ENCODE measurements around the gene CORO2B. TPM values are rescaled to one million over a fixed set of nuclear protein-coding genes. Genes with fewer than 3 reads are reported as not detected.

The CORO2B gene
- total and polyA plus RNA-seq, 4 donors, result 2.4 to 12.5 (median 4.3) TPM

- whole genome bisulfite sequencing, 2 donors, result 61 to 81% methylated on average over 4 of the region's 4 CpGs
- TF ChIP-seq CTCF (IDR thresholded peaks at IDR 0.05; ENCODE audit: control extremely low read depth, extremely low read depth), result no peak
Measured at GRCh38 chr15:68672251-68672650, 93.5 kb downstream of the CORO2B start.

DNA sequence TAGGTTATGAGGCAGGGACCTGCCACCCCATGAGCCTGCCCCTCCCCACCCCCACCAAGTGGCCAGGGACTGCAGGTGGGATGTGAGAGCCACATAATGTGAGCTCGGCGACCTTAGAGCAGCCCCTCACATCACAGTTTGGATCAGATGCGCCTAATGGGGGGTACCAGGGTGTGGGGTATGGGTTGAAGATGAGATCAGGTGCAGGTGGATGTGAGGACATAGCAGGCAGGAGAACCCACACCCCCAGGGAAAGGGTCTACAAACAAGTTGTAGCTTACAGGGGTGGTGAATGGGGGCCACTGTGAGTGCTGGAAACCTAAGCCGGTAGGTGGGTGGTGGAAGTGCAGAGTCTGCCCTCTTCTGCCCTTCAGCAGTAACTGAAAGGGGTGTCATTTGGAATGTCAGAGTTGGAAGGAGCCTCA lies 94.0 kb downstream of the CORO2B start:
- TF ChIP-seq CTCF (IDR thresholded peaks at IDR 0.05; ENCODE audit: control extremely low read depth, extremely low read depth), result no peak
- Histone ChIP-seq H3K4me1 (ENCODE audit: control insufficient read depth in 5 of 5, insufficient read depth in 5 of 5, low read length in 5 of 5) (peaks cover 0 to 9% (median 0%) of the 10 kb centered on the region in 5 donors), H3K27ac (ENCODE audit: low read depth in 1 of 2, low read length in 1 of 2) (no peak overlapping the region), H3K9me3 (ENCODE audit: control insufficient read depth in 4 of 4, insufficient read depth in 3 of 4, low read length in 3 of 4) (no peaks in the 10 kb centered on the region), H3K27me3 (ENCODE audit: control insufficient read depth in 3 of 3, insufficient read depth in 3 of 3, low read length in 2 of 3) (no peaks in the 10 kb centered on the region), H3K9ac (ENCODE audit: insufficient read depth in 1 of 2, low read length in 2 of 2) (no peak overlapping the region), H3K4me3 (no peak overlapping the region), H3K36me3 (ENCODE audit: control insufficient read depth in 4 of 4, insufficient read depth in 4 of 4, low read length in 4 of 4) (peaks cover 0 to 5% (median under 1%) of the 10 kb centered on the region in 4 donors)
- no peak for ATAC-seq (ENCODE audit: insufficient read depth, low FRiP score)
- 71 to 85% methylated on average over 4 of the region's 4 CpGs for WGBS, 2 donors
- DNase-seq, result no peak

More at GRCh38 chr15:68672251-68672650, 93.5 kb downstream of the CORO2B start:
- Histone ChIP-seq H3K9ac (ENCODE audit: insufficient read depth in 1 of 2, low read length in 2 of 2) (no peak overlapping the region), H3K36me3 (ENCODE audit: control insufficient read depth in 4 of 4, insufficient read depth in 4 of 4, low read length in 4 of 4) (peaks cover 0 to 5% (median under 1%) of the 10 kb centered on the region in 4 donors), H3K9me3 (ENCODE audit: control insufficient read depth in 4 of 4, insufficient read depth in 3 of 4, low read length in 3 of 4) (no peaks in the 10 kb centered on the region), H3K27ac (ENCODE audit: low read depth in 1 of 2, low read length in 1 of 2) (no peak overlapping the region), H3K4me3 (no peak overlapping the region), H3K4me1 (ENCODE audit: control insufficient read depth in 5 of 5, insufficient read depth in 5 of 5, low read length in 5 of 5) (peaks cover 0 to 9% (median 0%) of the 10 kb centered on the region in 5 donors), H3K27me3 (ENCODE audit: control insufficient read depth in 3 of 3, insufficient read depth in 3 of 3, low read length in 2 of 3) (no peaks in the 10 kb centered on the region)
- no peak for DNase-seq
- ATAC-seq (ENCODE audit: insufficient read depth, low FRiP score), result no peak

DNA sequence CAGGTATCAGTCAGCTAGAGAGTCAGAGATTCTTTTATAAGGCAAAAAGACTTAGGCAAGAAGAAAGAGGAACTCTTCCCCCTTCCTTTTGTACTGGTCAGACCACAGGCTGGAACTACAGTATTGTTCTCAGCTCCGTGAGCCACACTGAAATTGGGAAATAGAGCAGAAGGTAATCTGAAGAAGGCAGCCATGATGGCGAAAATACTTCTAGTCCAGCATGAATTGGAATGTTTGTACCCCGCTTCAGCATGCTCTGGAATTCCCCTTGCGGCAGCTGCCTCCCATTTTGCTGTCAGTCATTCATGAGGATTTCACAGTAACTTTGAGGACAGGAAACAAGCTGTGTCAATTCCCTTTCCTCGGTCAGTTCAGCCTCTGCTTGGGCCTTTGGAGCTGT lies 96.2 kb downstream of the CORO2B start:
- Histone ChIP-seq H3K27me3 (ENCODE audit: control insufficient read depth in 3 of 3, insufficient read depth in 3 of 3, low read length in 2 of 3) (no peaks in the 10 kb centered on the region), H3K36me3 (ENCODE audit: control insufficient read depth in 4 of 4, insufficient read depth in 4 of 4, low read length in 4 of 4) (peaks cover 0 to 5% (median 0%) of the 10 kb centered on the region in 4 donors), H3K4me1 (ENCODE audit: control insufficient read depth in 5 of 5, insufficient read depth in 5 of 5, low read length in 5 of 5) (peaks cover 0 to 9% (median 0%) of the 10 kb centered on the region in 5 donors), H3K4me3 (no peak overlapping the region), H3K27ac (ENCODE audit: low read depth in 1 of 2, low read length in 1 of 2) (no peak overlapping the region), H3K9ac (ENCODE audit: insufficient read depth in 1 of 2, low read length in 2 of 2) (peak overlapping the region in 1 of 2 donors; percentile 32), H3K9me3 (ENCODE audit: control insufficient read depth in 4 of 4, insufficient read depth in 3 of 4, low read length in 3 of 4) (no peaks in the 10 kb centered on the region)
- TF ChIP-seq CTCF (IDR thresholded peaks at IDR 0.05; ENCODE audit: control extremely low read depth, extremely low read depth), result no peak
- 10 to 28% methylated on average over 5 of the region's 5 CpGs for WGBS, 2 donors
- DNase-seq, result no peak
- ATAC-seq (ENCODE audit: insufficient read depth, low FRiP score), result peak; percentile 16
